K562 (cell line): ENCODE results near the gene SLC2A8. TPM values are rescaled to one million over a fixed set of nuclear protein-coding genes. Genes with fewer than 3 reads are reported as not detected.

Source experiments
- CTBP1 ChIP-seq: fragments of 450-650 bp; IDR thresholded peaks from 2 replicates; pipeline ENCODE4 v1.6.1; 2016; ENCODE audit warnings: borderline replicate concordance
- EP400 ChIP-seq: fragments of 450-650 bp; IDR thresholded peaks from 2 replicates; pipeline ENCODE4 v1.6.1; 2017; ENCODE audit warnings: antibody characterized with exemption, mild to moderate bottlenecking, moderate library complexity
- ETV1 ChIP-seq: fragments of 450-650 bp; conservative IDR thresholded peaks from 2 replicates; pipeline ENCODE4 v1.6.1; 2016; ENCODE audit warnings: missing genetic modification characterization, control low read depth, low read depth, missing compliant biosample characterization
- FOXA3 ChIP-seq, 2 experiments: fragments of 450-650 bp in 1 of 2; sonication (generic) in 1 of 2; formaldehyde crosslinking; IDR thresholded peaks in 1 of 2; conservative IDR thresholded peaks in 1 of 2; 2 replicates each; pipeline versions ENCODE4 v1.4.0 to v1.8.0; 2020 to 2022; ENCODE audit warnings: mild to moderate bottlenecking in 2 of 2, missing genetic modification reagents in 1 of 2
- KLF6 ChIP-seq: fragments of 250-450 bp; sonication (Bioruptor Pico); IDR thresholded peaks from 2 replicates; pipeline ENCODE4 v1.4.0; 2020; ENCODE audit warnings: mild to moderate bottlenecking, moderate library complexity, borderline replicate concordance
- MAFG ChIP-seq: fragments of 450-650 bp; conservative IDR thresholded peaks from 2 replicates; pipeline ENCODE4 v1.6.1; 2016; ENCODE audit warnings: missing genetic modification characterization, missing compliant biosample characterization
- MYNN ChIP-seq, 2 experiments: sonication (generic); formaldehyde crosslinking in 1 of 2; IDR thresholded peaks; 2 replicates each; pipeline versions ENCODE4 v1.5.0 to v1.6.1; 2016 to 2020; ENCODE audit warnings: antibody characterized with exemption in 1 of 2, missing genetic modification reagents in 1 of 2
- NELFE ChIP-seq: IDR thresholded peaks from 2 replicates; pipeline ENCODE4 v1.6.1; 2011; ENCODE audit warnings: mild to moderate bottlenecking; ENCODE audit not compliant: insufficient read depth, insufficient read length
- NFXL1 ChIP-seq: fragments of 450-650 bp; formaldehyde crosslinking; IDR thresholded peaks from 2 replicates; pipeline ENCODE4 v1.4.0; 2021; ENCODE audit warnings: mild to moderate bottlenecking
- PRDM10 ChIP-seq: fragments of 450-650 bp; IDR thresholded peaks from 2 replicates; pipeline ENCODE4 v1.6.1; 2018; ENCODE audit not compliant: partially characterized antibody
- PRPF4 ChIP-seq: fragments of 200-400 bp; formaldehyde crosslinking; IDR thresholded peaks from one replicate; pipeline ENCODE4 v1.6.1; 2017; ENCODE audit warnings: low read length, low read depth, mild to moderate bottlenecking; ENCODE audit not compliant: insufficient read depth, poor library complexity, severe bottlenecking
- SIX5 ChIP-seq, 2 experiments: IDR thresholded peaks; 2 replicates each; pipeline ENCODE4 v1.6.1; 2011; ENCODE audit warnings: low read length in 2 of 2, borderline replicate concordance in 1 of 2, low read depth in 1 of 2, mild to moderate bottlenecking in 1 of 2, moderate library complexity in 1 of 2; ENCODE audit not compliant: insufficient read depth in 1 of 2
- TAF7 ChIP-seq: fragments of 450-650 bp; IDR thresholded peaks from 2 replicates; pipeline ENCODE4 v1.6.1; 2016; ENCODE audit warnings: missing genetic modification characterization, missing compliant biosample characterization
- TCF7L2 ChIP-seq: fragments of 150-350 bp; IDR thresholded peaks from 2 replicates; pipeline ENCODE4 v1.6.1; 2016; ENCODE audit warnings: low read depth, mild to moderate bottlenecking, low read length, moderate library complexity
- ZEB2 ChIP-seq: fragments of 450-650 bp; IDR thresholded peaks from 2 replicates; pipeline ENCODE4 v1.6.1; 2016
- ZNF232 ChIP-seq: sonication (generic); formaldehyde crosslinking; IDR thresholded peaks from 2 replicates; pipeline ENCODE4 v1.8.0; 2022; ENCODE audit warnings: mild to moderate bottlenecking, missing genetic modification reagents
- ZNF644 ChIP-seq: fragments of 200-800 bp; sonication (Bioruptor generic); IDR thresholded peaks from 2 replicates; pipeline ENCODE4 v1.6.1; 2016; ENCODE audit warnings: low read depth, missing genetic modification characterization, missing compliant biosample characterization
- ZSCAN32 ChIP-seq: fragments of 450-650 bp; formaldehyde crosslinking; IDR thresholded peaks from 2 replicates; pipeline ENCODE4 v1.4.0; 2020; ENCODE audit warnings: mild to moderate bottlenecking, moderate library complexity
- polyA plus RNA-seq, 8 experiments: library from polyadenylated mRNA; depleted of rRNA in 4 of 8; stranded (reverse) in 5 of 8; unstranded in 3 of 8; fragments of >200 nt; fragmentation: Nextera tagmentation in 2 of 8; fragmentation: Illumina TruSeq in 1 of 8; extraction: Ambion mirVana in 2 of 8; extraction: Trizol in 1 of 8; gene quantifications; 2 replicates each; pipeline versions ENCODE4 v1.2.1 to v1.2.3, GENCODE V29; 2011 to 2014; ENCODE audit warnings: inconsistent platforms in 1 of 8, missing spikeins in 1 of 8
- total RNA-seq, 7 experiments: library from RNA; depleted of rRNA in 6 of 7; stranded (reverse); fragments of >200 nt in 6 of 7; fragmentation: Illumina TruSeq in 2 of 7; extraction: Trizol in 2 of 7; gene quantifications; 2 replicates each; pipeline versions ENCODE4 v1.2.1 to v1.2.3, GENCODE V29; 2011 to 2021; ENCODE audit warnings: low replicate concordance in 1 of 7
- TF ChIP-seq, protein P1 (sequence below): fragments of 450-650 bp; IDR thresholded peaks from 2 replicates; pipeline ENCODE4 v1.6.1; 2014; ENCODE audit warnings: low read depth, mild to moderate bottlenecking, moderate library complexity, borderline replicate concordance
- TF ChIP-seq, protein P2 (sequence below), 2 experiments: fragments of 200-800 bp in 1 of 2; sonication (Bioruptor generic) in 1 of 2; sonication (generic) in 1 of 2; formaldehyde crosslinking in 1 of 2; IDR thresholded peaks in 1 of 2; conservative IDR thresholded peaks in 1 of 2; 2 replicates each; pipeline versions ENCODE4 v1.5.0 to v1.6.1; 2016 to 2020; ENCODE audit warnings: missing compliant biosample characterization in 1 of 2, missing genetic modification characterization in 1 of 2, missing genetic modification reagents in 1 of 2

The SLC2A8 gene
- total and polyA plus RNA-seq, 9 of the 15 experiments (the other 6 are each of a cell fraction or from before 2014, with no cell fraction given), result 0.13 to 12.9 (median 5.2) TPM

GRCh38 chr9:127450830-127451607 is 54.0 kb downstream of the SLC2A8 start, which contains the start of the genes LRSAM1 and RPL12 (continued):
- no peak for TF ChIP-seq PRDM10
- no peak for TF ChIP-seq ZNF644 (tag)
- peak; percentile 90 for TF ChIP-seq PRPF4
- TF ChIP-seq, protein P1, sequence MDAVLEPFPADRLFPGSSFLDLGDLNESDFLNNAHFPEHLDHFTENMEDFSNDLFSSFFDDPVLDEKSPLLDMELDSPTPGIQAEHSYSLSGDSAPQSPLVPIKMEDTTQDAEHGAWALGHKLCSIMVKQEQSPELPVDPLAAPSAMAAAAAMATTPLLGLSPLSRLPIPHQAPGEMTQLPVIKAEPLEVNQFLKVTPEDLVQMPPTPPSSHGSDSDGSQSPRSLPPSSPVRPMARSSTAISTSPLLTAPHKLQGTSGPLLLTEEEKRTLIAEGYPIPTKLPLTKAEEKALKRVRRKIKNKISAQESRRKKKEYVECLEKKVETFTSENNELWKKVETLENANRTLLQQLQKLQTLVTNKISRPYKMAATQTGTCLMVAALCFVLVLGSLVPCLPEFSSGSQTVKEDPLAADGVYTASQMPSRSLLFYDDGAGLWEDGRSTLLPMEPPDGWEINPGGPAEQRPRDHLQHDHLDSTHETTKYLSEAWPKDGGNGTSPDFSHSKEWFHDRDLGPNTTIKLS, result peak; percentile 96
- no peak for TF ChIP-seq ZEB2
- peak; percentile 79; the same call in 1 of the 2 replicates for TF ChIP-seq MYNN (IDR thresholded peaks at IDR 0.05)
- no peak for TF ChIP-seq MYNN (CRISPR knock-in tag; IDR thresholded peaks at IDR 0.05)
- peak; percentile 100 for TF ChIP-seq TAF7
- peak; percentile 76 for TF ChIP-seq NELFE
- TF ChIP-seq MAFG (tag), result no peak
- TF ChIP-seq, protein P2, sequence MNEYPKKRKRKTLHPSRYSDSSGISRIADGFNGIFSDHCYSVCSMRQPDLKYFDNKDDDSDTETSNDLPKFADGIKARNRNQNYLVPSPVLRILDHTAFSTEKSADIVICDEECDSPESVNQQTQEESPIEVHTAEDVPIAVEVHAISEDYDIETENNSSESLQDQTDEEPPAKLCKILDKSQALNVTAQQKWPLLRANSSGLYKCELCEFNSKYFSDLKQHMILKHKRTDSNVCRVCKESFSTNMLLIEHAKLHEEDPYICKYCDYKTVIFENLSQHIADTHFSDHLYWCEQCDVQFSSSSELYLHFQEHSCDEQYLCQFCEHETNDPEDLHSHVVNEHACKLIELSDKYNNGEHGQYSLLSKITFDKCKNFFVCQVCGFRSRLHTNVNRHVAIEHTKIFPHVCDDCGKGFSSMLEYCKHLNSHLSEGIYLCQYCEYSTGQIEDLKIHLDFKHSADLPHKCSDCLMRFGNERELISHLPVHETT (CRISPR knock-in tag; conservative IDR thresholded peaks at IDR 0.05 in 1 of 2, IDR thresholded peaks at IDR 0.05 in 1 of 2), result peak in 1 of 2 experiments; percentile 69; a peak in 2 of 4 replicates
- peak; percentile 45; the same call in 1 of the 2 replicates for TF ChIP-seq CTBP1
- peak; percentile 99 for TF ChIP-seq EP400
- 0 out of 2 replicates have a peak, but pooled peaks have one; percentile 18 for TF ChIP-seq TCF7L2
- TF ChIP-seq ETV1 (tag), result peak; percentile 87
- TF ChIP-seq NFXL1, result no peak
- no peak for TF ChIP-seq FOXA3 (CRISPR knock-in tag; conservative IDR thresholded peaks at IDR 0.05 in 1 of 2, IDR thresholded peaks at IDR 0.05 in 1 of 2)
- no peak for TF ChIP-seq ZSCAN32 (CRISPR knock-in tag)
- TF ChIP-seq SIX5 (IDR thresholded peaks at IDR 0.05; ENCODE audit: borderline replicate concordance in 1 of 2, insufficient read depth in 1 of 2, low read depth in 1 of 2, low read length in 2 of 2), result peak; percentile 88 to 90
- TF ChIP-seq ZNF232 (CRISPR knock-in tag), result peak; percentile 83; the same call in 1 of the 2 replicates
- TF ChIP-seq KLF6 (CRISPR knock-in tag), result no peak
